ENCODE results near the gene FAM9C. TPM values are rescaled to one million over a fixed set of nuclear protein-coding genes. Genes with fewer than 3 reads are reported as not detected.

Gene FAM9C
- total and polyA plus RNA-seq, 5 donors from 2014 or later: not detected

DNA sequence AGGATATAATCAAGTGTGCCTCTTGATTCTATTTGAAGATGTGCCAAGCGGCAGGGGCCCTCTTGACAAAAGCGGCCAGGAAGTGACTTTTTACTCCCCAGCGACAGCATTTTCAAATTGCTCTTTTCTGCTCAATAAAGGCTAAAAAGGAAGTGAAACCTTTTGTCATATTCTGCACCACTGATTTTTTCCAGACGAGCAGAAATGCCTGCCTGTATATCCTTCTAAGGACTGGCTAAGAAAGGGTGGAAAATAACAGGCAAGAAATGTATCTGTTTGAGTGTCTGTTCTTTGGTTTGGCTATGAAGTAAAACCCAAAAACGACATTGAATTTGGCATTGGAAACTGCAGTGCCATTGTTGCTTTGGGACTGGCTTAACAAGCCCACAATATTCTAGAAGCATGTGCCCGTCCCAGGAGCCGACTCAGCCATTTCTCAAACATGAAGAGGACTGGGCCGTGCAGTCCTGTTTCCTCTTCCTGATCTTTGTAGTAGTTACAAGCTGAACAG is 44.1 kb downstream of the FAM9C start:
- Histone ChIP-seq H3K9me3 (ENCODE audit: control insufficient read depth in 2 of 2, low read length in 2 of 2) (no peaks in the 10 kb centered on the region), H3K27me3 (ENCODE audit: control insufficient read depth, insufficient read depth, low read length) (no peaks in the 10 kb centered on the region), H3K4me1 (ENCODE audit: control insufficient read depth, insufficient read depth, low read length, poor library complexity, severe bottlenecking) (peaks cover 73% of the 10 kb centered on the region), H3K36me3 (ENCODE audit: control insufficient read depth, insufficient read depth, low read length) (no peaks in the 10 kb centered on the region), H3K27ac (ENCODE audit: insufficient read depth, low read length, poor library complexity, severe bottlenecking) (peak overlapping the region; percentile 81), H3K4me3 (ENCODE audit: low read depth, low read length) (peak overlapping the region; percentile 79)
- peak; percentile 49 to 65 for ATAC-seq (ENCODE audit: low read depth in 2 of 2)
- DNase-seq: peak; percentile 11 to 86 (median 57)
- H3K27me3 Mint-ChIP-seq: no peaks in the 10 kb centered on the region
- H3K4me3 Mint-ChIP-seq: peak overlapping the region; percentile 55 to 84 (median 79)
- no peaks in the 10 kb centered on the region for H3K36me3 Mint-ChIP-seq
- H3K27ac Mint-ChIP-seq: peak overlapping the region; percentile 88 to 99 (median 94)
- peaks cover 18 to 76% (median 34%) of the 10 kb centered on the region in 4 donors for H3K4me1 Mint-ChIP-seq
- no peaks in the 10 kb centered on the region for H3K9me3 Mint-ChIP-seq

- Histone ChIP-seq H3K36me3 (ENCODE audit: control insufficient read depth, insufficient read depth, low read length) (no peaks in the 10 kb centered on the region), H3K4me1 (ENCODE audit: control insufficient read depth, insufficient read depth, low read length, poor library complexity, severe bottlenecking) (peaks cover 64% of the 10 kb centered on the region), H3K27ac (ENCODE audit: insufficient read depth, low read length, poor library complexity, severe bottlenecking) (peak overlapping the region; percentile 81), H3K9me3 (ENCODE audit: control insufficient read depth in 2 of 2, low read length in 2 of 2) (no peaks in the 10 kb centered on the region), H3K27me3 (ENCODE audit: control insufficient read depth, insufficient read depth, low read length) (no peaks in the 10 kb centered on the region), H3K4me3 (ENCODE audit: low read depth, low read length) (peak overlapping the region; percentile 79)
- Mint-ChIP-seq H3K9me3 (no peaks in the 10 kb centered on the region), H3K27me3 (no peaks in the 10 kb centered on the region), H3K4me1 (peaks cover 16 to 69% (median 27%) of the 10 kb centered on the region in 4 donors), H3K27ac (peak overlapping the region; percentile 88 to 99 (median 94)), H3K36me3 (no peaks in the 10 kb centered on the region), H3K4me3 (peak overlapping the region; percentile 55 to 84 (median 79))
- ATAC-seq (ENCODE audit: low read depth in 2 of 2) (peak; percentile 52 to 61), DNase-seq (peak; percentile 11 to 77 (median 55))
Measured at GRCh38 chrX:12999422-12999821, 45.0 kb downstream of the FAM9C start.

GRCh38 chrX:12997906-12998687 is 46.3 kb downstream of the FAM9C start:
- peak overlapping the region; percentile 81 for H3K27ac ChIP-seq (ENCODE audit: insufficient read depth, low read length, poor library complexity, severe bottlenecking)
- peaks cover 16 to 66% (median 26%) of the 10 kb centered on the region in 4 donors for H3K4me1 Mint-ChIP-seq
- DNase-seq: peak in 1 of 3 donors; percentile 26
- peaks cover 57% of the 10 kb centered on the region for H3K4me1 ChIP-seq (ENCODE audit: control insufficient read depth, insufficient read depth, low read length, poor library complexity, severe bottlenecking)
- no peaks in the 10 kb centered on the region for H3K9me3 ChIP-seq (ENCODE audit: control insufficient read depth in 2 of 2, low read length in 2 of 2)
- ATAC-seq (ENCODE audit: low read depth in 2 of 2): no peak
- peak overlapping the region; percentile 79 for H3K4me3 ChIP-seq (ENCODE audit: low read depth, low read length)
- no peaks in the 10 kb centered on the region for H3K36me3 Mint-ChIP-seq
- no peaks in the 10 kb centered on the region for H3K36me3 ChIP-seq (ENCODE audit: control insufficient read depth, insufficient read depth, low read length)
- H3K27ac Mint-ChIP-seq: peak overlapping the region; percentile 56 to 97 (median 94)
- peak overlapping the region; percentile 3 to 65 (median 48) for H3K4me3 Mint-ChIP-seq
- no peaks in the 10 kb centered on the region for H3K27me3 ChIP-seq (ENCODE audit: control insufficient read depth, insufficient read depth, low read length)
- H3K27me3 Mint-ChIP-seq: no peaks in the 10 kb centered on the region
- H3K9me3 Mint-ChIP-seq: no peaks in the 10 kb centered on the region

DNA sequence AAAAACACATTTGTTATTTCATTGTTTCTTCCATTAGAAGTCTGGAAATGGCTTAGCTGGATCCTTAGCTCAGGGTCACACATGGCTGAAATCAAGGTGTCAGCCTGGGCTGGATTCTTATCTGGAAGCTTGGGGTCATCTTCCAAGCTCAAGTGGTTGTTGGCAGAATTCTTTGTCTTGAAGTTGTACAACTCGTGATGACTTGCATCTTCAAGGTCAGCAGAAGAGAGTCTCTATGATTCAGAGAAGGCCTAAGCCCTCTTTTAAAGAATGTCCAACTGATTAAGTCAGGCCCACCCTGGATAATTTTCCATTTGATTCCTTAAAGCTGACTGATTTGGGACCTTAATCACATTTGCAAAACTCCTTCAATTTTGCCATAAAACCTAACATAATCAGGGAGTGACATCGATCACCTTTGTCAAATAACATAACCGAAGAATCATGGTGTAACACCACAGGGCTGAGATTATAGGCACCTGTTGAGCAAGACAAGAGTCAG is 47.4 kb downstream of the FAM9C start:
- Histone ChIP-seq H3K36me3 (ENCODE audit: control insufficient read depth, insufficient read depth, low read length) (no peaks in the 10 kb centered on the region), H3K9me3 (ENCODE audit: control insufficient read depth in 2 of 2, low read length in 2 of 2) (no peaks in the 10 kb centered on the region), H3K27me3 (ENCODE audit: control insufficient read depth, insufficient read depth, low read length) (no peaks in the 10 kb centered on the region), H3K27ac (ENCODE audit: insufficient read depth, low read length, poor library complexity, severe bottlenecking) (peak overlapping the region; percentile 81), H3K4me3 (ENCODE audit: low read depth, low read length) (no peak overlapping the region), H3K4me1 (ENCODE audit: control insufficient read depth, insufficient read depth, low read length, poor library complexity, severe bottlenecking) (peaks cover 46% of the 10 kb centered on the region)
- no peaks in the 10 kb centered on the region for H3K27me3 Mint-ChIP-seq
- no peak overlapping the region for H3K4me3 Mint-ChIP-seq
- ATAC-seq (ENCODE audit: low read depth in 2 of 2) (no peak), DNase-seq (no peak)
- H3K4me1 Mint-ChIP-seq: peaks cover 13 to 66% (median 20%) of the 10 kb centered on the region in 4 donors
- peak overlapping the region in 2 of 3 donors; percentile 94 to 97 for H3K27ac Mint-ChIP-seq
- H3K36me3 Mint-ChIP-seq: no peaks in the 10 kb centered on the region
- H3K9me3 Mint-ChIP-seq: no peaks in the 10 kb centered on the region

DNA sequence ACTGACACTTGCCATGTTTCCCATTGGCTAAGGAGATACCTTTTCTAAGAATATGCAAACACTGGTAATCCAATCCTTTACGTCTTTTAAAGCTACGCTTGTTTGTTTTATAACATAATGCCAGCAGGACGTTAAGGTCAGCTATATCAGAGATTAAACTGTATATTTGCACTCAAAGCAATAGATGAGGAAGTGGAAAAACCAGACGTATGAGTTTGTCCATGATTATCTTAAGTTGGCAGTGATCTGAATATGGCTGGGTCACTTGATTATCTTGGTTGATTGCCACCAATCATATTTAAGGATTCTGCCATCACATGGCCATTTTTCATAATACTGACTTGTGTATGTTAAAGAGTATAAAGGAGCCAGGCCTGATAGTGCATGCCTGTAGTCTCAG is 50.1 kb downstream of the FAM9C start:
- no peak overlapping the region for H3K27ac ChIP-seq (ENCODE audit: insufficient read depth, low read length, poor library complexity, severe bottlenecking)
- Mint-ChIP-seq H3K27me3 (no peaks in the 10 kb centered on the region), H3K27ac (no peak overlapping the region), H3K9me3 (peaks cover 0 to 2% (median 0%) of the 10 kb centered on the region in 7 donors), H3K4me3 (no peak overlapping the region), H3K36me3 (no peaks in the 10 kb centered on the region), H3K4me1 (peaks cover under 1 to 53% (median 11%) of the 10 kb centered on the region in 4 donors)
- no peaks in the 10 kb centered on the region for H3K27me3 ChIP-seq (ENCODE audit: control insufficient read depth, insufficient read depth, low read length)
- DNase-seq (no peak), ATAC-seq (ENCODE audit: low read depth in 2 of 2) (no peak)
- no peak overlapping the region for H3K4me3 ChIP-seq (ENCODE audit: low read depth, low read length)
- H3K4me1 ChIP-seq (ENCODE audit: control insufficient read depth, insufficient read depth, low read length, poor library complexity, severe bottlenecking): peaks cover 21% of the 10 kb centered on the region
- H3K36me3 ChIP-seq (ENCODE audit: control insufficient read depth, insufficient read depth, low read length): no peaks in the 10 kb centered on the region
- no peaks in the 10 kb centered on the region for H3K9me3 ChIP-seq (ENCODE audit: control insufficient read depth in 2 of 2, low read length in 2 of 2)

- Mint-ChIP-seq H3K9me3 (peaks cover 0 to 2% (median 0%) of the 10 kb centered on the region in 7 donors), H3K36me3 (no peaks in the 10 kb centered on the region), H3K27ac (no peak overlapping the region), H3K27me3 (no peaks in the 10 kb centered on the region), H3K4me3 (no peak overlapping the region), H3K4me1 (peaks cover 0 to 53% (median 11%) of the 10 kb centered on the region in 4 donors)
- no peak for ATAC-seq (ENCODE audit: low read depth in 2 of 2)
- Histone ChIP-seq H3K27ac (ENCODE audit: insufficient read depth, low read length, poor library complexity, severe bottlenecking) (no peak overlapping the region), H3K4me3 (ENCODE audit: low read depth, low read length) (no peak overlapping the region), H3K27me3 (ENCODE audit: control insufficient read depth, insufficient read depth, low read length) (no peaks in the 10 kb centered on the region), H3K4me1 (ENCODE audit: control insufficient read depth, insufficient read depth, low read length, poor library complexity, severe bottlenecking) (peaks cover 16% of the 10 kb centered on the region), H3K36me3 (ENCODE audit: control insufficient read depth, insufficient read depth, low read length) (no peaks in the 10 kb centered on the region), H3K9me3 (ENCODE audit: control insufficient read depth in 2 of 2, low read length in 2 of 2) (no peaks in the 10 kb centered on the region)
- DNase-seq: no peak
Measured at GRCh38 chrX:12993826-12994225, 50.6 kb downstream of the FAM9C start.

DNA sequence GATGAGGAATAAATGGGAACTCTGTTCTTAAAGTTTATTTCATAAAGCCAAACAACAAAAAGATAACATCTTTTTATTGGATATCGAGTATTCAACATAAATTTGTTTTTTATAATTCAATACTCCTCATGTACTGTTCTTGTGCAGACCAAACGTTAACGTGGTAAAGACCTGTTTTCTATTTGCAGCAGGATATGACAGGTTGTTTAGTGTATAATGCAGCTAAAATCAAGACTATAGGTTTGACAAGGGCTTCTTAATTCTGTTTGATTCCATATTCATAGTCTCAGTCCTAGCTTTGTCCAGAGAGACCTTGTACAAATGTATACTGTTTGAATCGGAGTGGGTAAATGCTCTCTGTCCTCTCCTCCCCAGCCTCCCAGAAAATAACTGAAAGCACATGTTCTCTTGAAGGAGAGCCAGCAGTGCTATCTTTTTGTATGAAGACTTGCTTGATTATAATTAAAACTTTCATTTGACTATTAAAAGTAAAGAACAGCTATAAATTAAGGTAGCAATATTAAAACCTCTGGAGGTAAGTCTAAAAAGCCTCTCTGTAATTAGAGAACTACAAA is 51.8 kb downstream of the FAM9C start:
- DNase-seq: no peak
- H3K36me3 ChIP-seq (ENCODE audit: control insufficient read depth, insufficient read depth, low read length): no peaks in the 10 kb centered on the region
- no peaks in the 10 kb centered on the region for H3K36me3 Mint-ChIP-seq
- H3K4me1 ChIP-seq (ENCODE audit: control insufficient read depth, insufficient read depth, low read length, poor library complexity, severe bottlenecking): peaks cover 4% of the 10 kb centered on the region
- no peaks in the 10 kb centered on the region for H3K27me3 ChIP-seq (ENCODE audit: control insufficient read depth, insufficient read depth, low read length)
- H3K4me3 ChIP-seq (ENCODE audit: low read depth, low read length): no peak overlapping the region
- H3K9me3 Mint-ChIP-seq: peaks cover 0 to 2% (median 0%) of the 10 kb centered on the region in 7 donors
- H3K27ac ChIP-seq (ENCODE audit: insufficient read depth, low read length, poor library complexity, severe bottlenecking): no peak overlapping the region
- H3K27ac Mint-ChIP-seq: no peak overlapping the region
- no peaks in the 10 kb centered on the region for H3K9me3 ChIP-seq (ENCODE audit: control insufficient read depth in 2 of 2, low read length in 2 of 2)
- no peak overlapping the region for H3K4me3 Mint-ChIP-seq
- ATAC-seq (ENCODE audit: low read depth in 2 of 2): no peak
- H3K4me1 Mint-ChIP-seq: peaks cover 0 to 50% (median 4%) of the 10 kb centered on the region in 4 donors
- H3K27me3 Mint-ChIP-seq: no peaks in the 10 kb centered on the region
